Smooth muscle cell (in vitro differentiated cells): Measurements from ENCODE around the gene TRO. TPM values are rescaled to one million over a fixed set of nuclear protein-coding genes. Genes with fewer than 3 reads are reported as not detected.

Experiments used
- DNase-seq: peaks from one replicate; lab custom pipeline; 2025; ENCODE audit not compliant: unreplicated experiment; lab: John Stamatoyannopoulos, UW
- H2AFZ ChIP-seq: fragments of 200-600 bp; sonication (generic); 2 replicates; pipeline ENCODE4 v1.6.0; 2016; ENCODE audit warnings: antibody characterized with exemption, low read depth, mild to moderate bottlenecking
- H3F3A ChIP-seq: fragments of 200-600 bp; sonication (generic); 2 replicates; pipeline ENCODE4 v1.6.0; 2017; ENCODE audit warnings: antibody characterized with exemption, low read depth
- H3K27ac ChIP-seq: fragments of 200-600 bp; sonication (generic); 2 replicates; pipeline ENCODE4 v1.5.1; 2016; ENCODE audit warnings: low read depth, mild to moderate bottlenecking
- H3K27me3 ChIP-seq: fragments of 200-600 bp; sonication (generic); 2 replicates; pipeline ENCODE4 v1.6.1; 2016; ENCODE audit warnings: low read depth, mild to moderate bottlenecking
- H3K36me3 ChIP-seq: fragments of 200-600 bp; sonication (generic); 2 replicates; pipeline ENCODE4 v1.5.1; 2016; ENCODE audit warnings: low read depth
- H3K4me1 ChIP-seq: fragments of 200-600 bp; sonication (generic); 2 replicates; pipeline ENCODE4 v1.5.1; 2016; ENCODE audit warnings: low read depth
- H3K4me2 ChIP-seq: fragments of 200-600 bp; sonication (generic); 2 replicates; pipeline ENCODE4 v1.6.0; 2016; ENCODE audit warnings: mild to moderate bottlenecking
- H3K4me3 ChIP-seq: fragments of 200-600 bp; sonication (generic); 2 replicates; pipeline ENCODE4 v1.5.1; 2016; ENCODE audit warnings: mild to moderate bottlenecking
- H3K79me2 ChIP-seq: fragments of 200-600 bp; sonication (generic); 2 replicates; pipeline ENCODE4 v1.6.0; 2016; ENCODE audit warnings: low read depth, mild to moderate bottlenecking
- H3K9ac ChIP-seq: fragments of 200-600 bp; sonication (generic); 2 replicates; pipeline ENCODE4 v1.6.0; 2016; ENCODE audit warnings: low read depth
- H3K9me3 ChIP-seq: fragments of 200-600 bp; sonication (generic); replicated peaks from 2 replicates; pipeline ENCODE4 v1.5.1; 2016; ENCODE audit warnings: low read depth
- H4K20me1 ChIP-seq: fragments of 200-600 bp; sonication (generic); 2 replicates; pipeline ENCODE4 v1.6.0; 2016; ENCODE audit warnings: low read depth
- WGBS: methylation state at CpG from one replicate; pipeline ENCODE4 v1.1.7; 2016; ENCODE audit warnings: low lambda C conversion rate; 5-methylcytosine and 5-hydroxymethylcytosine counted together
- polyA plus RNA-seq: library from polyadenylated mRNA; unstranded; fragments of >200 nt; fragmentation: Nextera tagmentation; extraction: Ambion mirVana; gene quantifications from 2 replicates; pipeline ENCODE4 v1.2.1, GENCODE V29; 2016
- total RNA-seq: library from RNA; depleted of rRNA; stranded (reverse); fragments of >200 nt; gene quantifications from 2 replicates; pipeline ENCODE4 v1.2.3, GENCODE V29; 2014
- TF ChIP-seq, protein P1 (sequence below): fragments of 200-600 bp; sonication (generic); IDR thresholded peaks from 2 replicates; pipeline ENCODE4 v1.5.1; 2017; ENCODE audit warnings: borderline replicate concordance, mild to moderate bottlenecking, antibody characterized with exemption; ENCODE audit not compliant: insufficient read depth, poor library complexity, severe bottlenecking

Gene TRO
- total and polyA plus RNA-seq, 2 experiments from 2014 or later, result 60.0 to 98.6 TPM

DNA sequence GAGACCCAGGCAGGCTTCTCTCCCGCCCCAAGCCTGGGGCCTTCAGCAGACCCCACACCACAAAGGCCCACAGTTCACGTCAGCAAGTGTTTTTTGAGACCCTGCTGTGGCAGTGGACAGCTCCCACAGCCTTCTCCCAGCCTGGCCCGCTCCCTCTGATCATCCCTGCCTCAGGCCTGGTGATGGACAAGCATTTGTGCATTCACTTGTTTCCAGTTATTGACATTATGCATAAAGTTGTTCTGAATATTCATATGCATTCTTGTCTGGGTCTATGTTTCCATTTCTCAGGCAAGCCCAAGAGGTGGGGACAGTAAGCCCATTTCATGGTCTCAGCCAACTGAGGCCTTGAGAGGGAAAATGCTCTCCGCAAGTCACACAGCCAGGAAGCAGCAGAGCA is 14.7 kb downstream of the TRO start:
- H3K36me3 ChIP-seq, result no peaks in the 10 kb centered on the region
- TF ChIP-seq, protein P1, sequence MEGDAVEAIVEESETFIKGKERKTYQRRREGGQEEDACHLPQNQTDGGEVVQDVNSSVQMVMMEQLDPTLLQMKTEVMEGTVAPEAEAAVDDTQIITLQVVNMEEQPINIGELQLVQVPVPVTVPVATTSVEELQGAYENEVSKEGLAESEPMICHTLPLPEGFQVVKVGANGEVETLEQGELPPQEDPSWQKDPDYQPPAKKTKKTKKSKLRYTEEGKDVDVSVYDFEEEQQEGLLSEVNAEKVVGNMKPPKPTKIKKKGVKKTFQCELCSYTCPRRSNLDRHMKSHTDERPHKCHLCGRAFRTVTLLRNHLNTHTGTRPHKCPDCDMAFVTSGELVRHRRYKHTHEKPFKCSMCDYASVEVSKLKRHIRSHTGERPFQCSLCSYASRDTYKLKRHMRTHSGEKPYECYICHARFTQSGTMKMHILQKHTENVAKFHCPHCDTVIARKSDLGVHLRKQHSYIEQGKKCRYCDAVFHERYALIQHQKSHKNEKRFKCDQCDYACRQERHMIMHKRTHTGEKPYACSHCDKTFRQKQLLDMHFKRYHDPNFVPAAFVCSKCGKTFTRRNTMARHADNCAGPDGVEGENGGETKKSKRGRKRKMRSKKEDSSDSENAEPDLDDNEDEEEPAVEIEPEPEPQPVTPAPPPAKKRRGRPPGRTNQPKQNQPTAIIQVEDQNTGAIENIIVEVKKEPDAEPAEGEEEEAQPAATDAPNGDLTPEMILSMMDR, result no peak
- DNase-seq, result no peak
- 80% methylated on average over 4 of the region's 4 CpGs for WGBS
- H3K4me2 ChIP-seq, result no peak overlapping the region
- H3K4me1 ChIP-seq, result no peaks in the 10 kb centered on the region
- H4K20me1 ChIP-seq, result no peaks in the 10 kb centered on the region
- H3K9me3 ChIP-seq, result no peaks in the 10 kb centered on the region
- H3K79me2 ChIP-seq, result no peaks in the 10 kb centered on the region
- no peaks in the 10 kb centered on the region for H3F3A ChIP-seq
- H3K4me3 ChIP-seq, result no peak overlapping the region
- H2AFZ ChIP-seq, result no peak overlapping the region
- no peak overlapping the region for H3K9ac ChIP-seq
- H3K27ac ChIP-seq, result no peak overlapping the region
- H3K27me3 ChIP-seq, result no peaks in the 10 kb centered on the region

DNA sequence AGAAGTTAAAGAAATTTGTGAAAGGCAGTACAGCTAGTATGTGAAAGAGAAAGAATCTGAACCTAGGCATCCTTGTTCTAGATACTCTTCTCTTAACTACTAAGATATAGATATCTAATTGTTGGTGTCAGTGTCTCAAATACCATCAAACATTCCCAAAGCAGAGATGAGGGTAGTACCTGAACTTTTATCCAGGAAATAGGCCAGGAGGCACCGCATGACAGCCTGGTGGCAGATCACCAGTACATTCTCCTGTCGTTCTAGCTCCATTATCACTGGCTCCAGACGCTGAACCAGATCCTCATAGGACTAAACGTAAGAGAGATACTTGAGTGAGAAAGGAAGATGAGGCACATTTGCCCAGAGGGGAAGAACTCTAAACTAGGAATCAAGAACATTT is 16.8 kb downstream of the TRO start:
- Histone ChIP-seq H3K9me3 (no peaks in the 10 kb centered on the region), H3K4me1 (no peaks in the 10 kb centered on the region), H4K20me1 (no peaks in the 10 kb centered on the region), H3K4me3 (no peak overlapping the region), H2AFZ (no peak overlapping the region), H3K27me3 (no peaks in the 10 kb centered on the region), H3K9ac (no peak overlapping the region), H3K79me2 (no peaks in the 10 kb centered on the region), H3F3A (no peaks in the 10 kb centered on the region), H3K36me3 (no peaks in the 10 kb centered on the region), H3K4me2 (no peak overlapping the region), H3K27ac (no peak overlapping the region)
- TF ChIP-seq, protein P1, result no peak
- 71% methylated on average over 4 of the region's 4 CpGs for WGBS
- DNase-seq, result no peak

DNA sequence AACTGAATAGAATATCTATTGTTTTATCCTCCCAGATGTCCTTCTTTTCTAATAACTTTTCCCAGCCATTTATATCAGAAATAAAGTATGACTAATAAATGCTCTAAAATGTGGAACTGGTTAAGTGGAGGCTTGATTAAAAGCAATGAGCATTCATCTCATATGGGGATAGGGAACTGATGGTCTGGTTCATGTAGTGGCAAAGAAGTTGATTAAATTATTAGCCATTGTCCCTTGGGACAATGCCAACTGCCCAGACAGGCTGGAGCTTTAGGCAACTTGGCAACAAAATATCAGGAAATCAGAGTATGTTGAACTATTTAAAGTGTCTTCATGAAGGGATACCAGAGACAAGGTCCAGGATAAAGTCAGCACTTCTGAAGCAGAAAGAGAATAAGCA is 24.2 kb downstream of the TRO start:
- Histone ChIP-seq H2AFZ (no peak overlapping the region), H3K27ac (no peak overlapping the region), H3K9ac (no peak overlapping the region)

DNA sequence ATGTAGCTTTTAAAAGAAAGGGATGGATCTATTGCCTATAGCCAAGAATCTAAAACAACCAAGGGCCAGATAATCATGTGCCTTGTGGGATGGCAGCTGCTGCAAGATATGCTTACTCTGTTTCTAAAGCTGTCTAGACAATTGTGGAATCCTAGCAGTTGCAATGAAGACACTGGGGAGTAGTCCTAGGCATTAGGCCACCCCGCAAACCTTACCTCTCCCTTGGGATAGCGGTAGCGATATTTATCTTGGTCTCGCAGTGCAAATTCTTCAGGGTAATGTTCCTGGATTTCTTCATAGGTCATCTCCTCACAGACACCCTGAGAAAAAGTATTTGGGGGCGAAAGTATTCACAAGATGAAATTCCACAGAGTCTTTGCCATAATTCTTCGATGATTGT is 24.6 kb downstream of the TRO start:
- Histone ChIP-seq H3K27me3 (no peaks in the 10 kb centered on the region), H3K4me1 (no peaks in the 10 kb centered on the region), H3K9me3 (no peaks in the 10 kb centered on the region), H3K4me2 (no peak overlapping the region), H2AFZ (no peak overlapping the region), H3K36me3 (no peaks in the 10 kb centered on the region), H3F3A (no peaks in the 10 kb centered on the region), H3K9ac (no peak overlapping the region), H4K20me1 (no peaks in the 10 kb centered on the region), H3K4me3 (no peak overlapping the region), H3K27ac (no peak overlapping the region), H3K79me2 (no peaks in the 10 kb centered on the region)
- 83% methylated on average over 6 of the region's 6 CpGs for WGBS
- TF ChIP-seq, protein P1, result no peak
- DNase-seq, result no peak

More for the DNA sequence above, 24.2 kb downstream of the TRO start:
- Histone ChIP-seq H3K4me3 (no peak overlapping the region), H3K79me2 (no peaks in the 10 kb centered on the region), H3K4me2 (no peak overlapping the region), H3K9me3 (no peaks in the 10 kb centered on the region), H3K36me3 (no peaks in the 10 kb centered on the region), H3K4me1 (no peaks in the 10 kb centered on the region), H4K20me1 (no peaks in the 10 kb centered on the region), H3K27me3 (no peaks in the 10 kb centered on the region), H3F3A (no peaks in the 10 kb centered on the region)
- TF ChIP-seq, protein P1, result no peak
- DNase-seq, result no peak
